Right lobe of liver (tissue), 4 donors: ENCODE measurements around the gene KRTAP22-2.

Experiments used
- CTCF ChIP-seq, 4 donors: fragments of 200-600 bp in 3 of 4; fragments of 450-650 bp in 1 of 4; IDR thresholded peaks; one replicate each; pipeline versions ENCODE4 v1.5.1 to v1.8.0; 2016 to 2022; ENCODE audit warnings: antibody characterized with exemption in 4 of 4, mild to moderate bottlenecking in 2 of 4
- POLR2A ChIP-seq: fragments of 450-650 bp; IDR thresholded peaks from one replicate; pipeline ENCODE4 v1.6.1; 2017; ENCODE audit warnings: antibody characterized with exemption, mild to moderate bottlenecking
- donor health status: DM: no; HTN: no; CAD: no.
- donor health status: DM: no; HTN: no; CAD: no.
- donor health status: DM: no; HTN: yes; CAD: no.

DNA sequence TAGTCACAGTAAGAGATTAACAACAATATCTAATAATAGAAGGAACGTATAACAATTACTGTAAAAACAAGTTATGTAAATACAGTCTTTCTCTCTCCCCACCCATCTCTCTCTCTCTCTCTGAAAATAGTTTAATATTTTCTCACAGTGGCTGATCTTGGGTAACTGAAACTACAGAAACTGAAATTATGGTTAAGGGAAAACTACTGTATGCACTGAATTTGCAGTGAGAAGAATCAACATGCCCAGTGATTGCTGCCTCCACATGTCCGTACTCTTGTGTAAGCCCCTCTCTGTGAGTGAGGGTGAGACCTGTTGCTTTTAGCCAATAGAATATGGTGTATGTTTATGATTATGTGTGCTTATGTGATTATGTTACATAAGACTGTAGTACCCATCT lies 21.9 kb upstream of the KRTAP22-2 start:
- no peak for TF ChIP-seq CTCF (IDR thresholded peaks at IDR 0.05)
- TF ChIP-seq POLR2A, result no peak
